Spleen (tissue), 11 donors: Measurements from ENCODE around the gene DLX5. TPM values are rescaled to one million over a fixed set of nuclear protein-coding genes. Genes with fewer than 3 reads are reported as not detected.
A peak's percentile ranks its signal among the peaks of the same experiment; 100 is the strongest.

ENCODE experiments used
- DNase-seq: peaks from one replicate; pipeline ENCODE4 v3.0.0-alpha.2; 2020
- H3K27ac ChIP-seq, 8 donors: fragments of 200-600 bp; sonication (generic) in 7 of 8; 1 replicate in 4 of 8; 2 replicates in 4 of 8; pipeline versions ENCODE4 v1.5.0 to v1.8.0; 2016 to 2021; ENCODE audit warnings: inconsistent platforms in 4 of 8, mild to moderate bottlenecking in 4 of 8, moderate library complexity in 1 of 8
- H3K27me3 ChIP-seq, 7 donors: fragments of 200-600 bp; sonication (generic) in 6 of 7; replicated peaks in 1 of 7; 1 replicate in 4 of 7; 2 replicates in 3 of 7; pipeline versions ENCODE4 v1.5.0 to v1.8.0; 2016 to 2021; ENCODE audit warnings: inconsistent platforms in 3 of 7, mild to moderate bottlenecking in 1 of 7
- H3K36me3 ChIP-seq, 6 donors: fragments of 200-600 bp; sonication (generic) in 5 of 6; 1 replicate in 4 of 6; 2 replicates in 2 of 6; pipeline versions ENCODE4 v1.5.0 to v1.8.0; 2016 to 2021; ENCODE audit warnings: inconsistent platforms in 2 of 6
- H3K4me1 ChIP-seq, 6 donors: fragments of 200-600 bp; sonication (generic) in 5 of 6; 1 replicate in 3 of 6; 2 replicates in 3 of 6; pipeline versions ENCODE4 v1.5.0 to v1.8.0; 2016 to 2021; ENCODE audit warnings: inconsistent platforms in 3 of 6
- H3K4me3 ChIP-seq, 8 donors: fragments of 200-600 bp; sonication (generic) in 7 of 8; 1 replicate in 4 of 8; 2 replicates in 4 of 8; pipeline versions ENCODE4 v1.5.0 to v1.8.0; 2016 to 2021; ENCODE audit warnings: inconsistent platforms in 4 of 8, mild to moderate bottlenecking in 4 of 8, moderate library complexity in 2 of 8
- H3K9me3 ChIP-seq, 8 donors: fragments of 200-600 bp; sonication (generic) in 7 of 8; 1 replicate in 4 of 8; 2 replicates in 4 of 8; pipeline versions ENCODE4 v1.5.0 to v1.8.0; 2016 to 2021; ENCODE audit warnings: inconsistent platforms in 4 of 8
- CTCF ChIP-seq, 11 experiments: fragments of 200-600 bp in 7 of 11; fragments of 450-650 bp in 4 of 11; sonication (generic) in 4 of 11; IDR thresholded peaks in 8 of 11; conservative IDR thresholded peaks in 3 of 11; 1 replicate in 7 of 11; 2 replicates in 4 of 11; pipeline versions ENCODE4 v1.4.0 to v1.8.0; 2016 to 2021; ENCODE audit warnings: antibody characterized with exemption in 11 of 11, inconsistent platforms in 4 of 11, mild to moderate bottlenecking in 1 of 11
- POLR2A ChIP-seq, 3 donors: fragments of 450-650 bp; IDR thresholded peaks; one replicate each; pipeline ENCODE4 v1.5.1; 2017; ENCODE audit warnings: antibody characterized with exemption in 3 of 3, mild to moderate bottlenecking in 1 of 3
- POLR2AphosphoS5 ChIP-seq, 3 donors: sonication (generic); formaldehyde crosslinking; IDR thresholded peaks; one replicate each; pipeline ENCODE4 v1.5.1; 2017; ENCODE audit warnings: antibody characterized with exemption in 3 of 3
- WGBS, 5 donors: extraction: QIAGEN DNeasy Blood & Tissue Kit in 3 of 5; methylation state at CpG; one replicate each; pipeline versions ENCODE4 v1.1.5 to v1.1.7; 2013 to 2018; 5-methylcytosine and 5-hydroxymethylcytosine counted together
- intact Hi-C: fragments of 100-400 bp; cut with DNase I; formaldehyde crosslinking; loops from one replicate; pipeline ENCODE4 v1.15.0; 2023; ENCODE audit warnings: low total_unique reads
- polyA plus RNA-seq, 3 donors: library from polyadenylated mRNA; stranded (reverse); fragments of 200-250 nt; gene quantifications; one replicate each; pipeline ENCODE4 v1.2.1, GENCODE V29; 2013
- total RNA-seq, 7 donors: library from RNA; depleted of rRNA in 3 of 7; stranded (reverse); fragments of >200 nt in 3 of 7; fragmentation: NEBNext Ultra II Directional in 4 of 7; extraction: Animal tissue kit (Norgen Biotek cat#: 25700) in 4 of 7; gene quantifications; one replicate each; pipeline versions ENCODE4 v1.1.0 to v1.2.1, GENCODE V29; 2016 to 2021
- donor health status: healthy with polysubstance abuse.
- donor health status: DM: no; HTN: no; CAD: no; lungs with moderate emphysema.
- donor health status: DM: no; HTN: no; CAD: no.
- donor health status: Bipolar disorder and iron deficiency.
- donor health status: healthy.
- donor health status: DM: no; HTN: no; CAD: no.
- donor health status: DM: yes; HTN: yes; CAD: no.

DLX5 gene
- total and polyA plus RNA-seq, 10 donors = 0.14 to 0.36 TPM; not detected in 8

GRCh38 chr7:97006816-97007582 lies 17.6 kb downstream of the DLX5 start:
- TF ChIP-seq POLR2A (IDR thresholded peaks at IDR 0.05) (no peak), POLR2AphosphoS5 (IDR thresholded peaks at IDR 0.05) (no peak), CTCF (IDR thresholded peaks at IDR 0.05 in 8 of 11, conservative IDR thresholded peaks at IDR 0.05 in 3 of 11) (no peak)
- Histone ChIP-seq H3K9me3 (peaks cover 0 to 6% (median 0%) of the 10 kb centered on the region in 8 donors), H3K36me3 (no peaks in the 10 kb centered on the region), H3K27me3 (peaks cover 12 to 100% (median 91%) of the 10 kb centered on the region in 7 donors), H3K4me3 (peak overlapping the region in 7 of 8 donors; percentile 25 to 67 (median 36)), H3K4me1 (peaks cover 13 to 43% (median 30%) of the 10 kb centered on the region in 6 donors), H3K27ac (no peak overlapping the region)
- no peak for DNase-seq
- intact Hi-C loops = no loop called here
- 6 to 13% (median 9%) methylated on average over 28 to 39 of the region's 39 CpGs for WGBS, 5 donors

GRCh38 chr7:97006055-97006815 lies 18.4 kb downstream of the DLX5 start:
- H3K36me3 ChIP-seq = no peaks in the 10 kb centered on the region
- H3K4me1 ChIP-seq = peaks cover 13 to 43% (median 30%) of the 10 kb centered on the region in 6 donors
- H3K27me3 ChIP-seq = peaks cover 7 to 100% (median 91%) of the 10 kb centered on the region in 7 donors
- WGBS, 5 donors = 0 to 2% (median 2%) methylated on average over 32 to 83 of the region's 83 CpGs
- H3K4me3 ChIP-seq = peak overlapping the region in 7 of 8 donors; percentile 25 to 67 (median 36)
- intact Hi-C loops = no loop called here
- DNase-seq = no peak
- TF ChIP-seq POLR2A (IDR thresholded peaks at IDR 0.05) = no peak
- TF ChIP-seq CTCF (IDR thresholded peaks at IDR 0.05 in 8 of 11, conservative IDR thresholded peaks at IDR 0.05 in 3 of 11) = no peak
- TF ChIP-seq POLR2AphosphoS5 (IDR thresholded peaks at IDR 0.05) = no peak
- no peak overlapping the region for H3K27ac ChIP-seq
- peaks cover 0 to 6% (median 0%) of the 10 kb centered on the region in 8 donors for H3K9me3 ChIP-seq

GRCh38 chr7:97005183-97006054 lies 19.2 kb downstream of the DLX5 start, which contains the start of gene DLX6:
DLX6 (plus strand) TSS chr7:97005553; CDS start chr7:97005978, 425 bp downstream.
- DNase-seq = no peak
- TF ChIP-seq POLR2A (IDR thresholded peaks at IDR 0.05) = no peak
- TF ChIP-seq POLR2AphosphoS5 (IDR thresholded peaks at IDR 0.05) = no peak
- TF ChIP-seq CTCF (IDR thresholded peaks at IDR 0.05 in 8 of 11, conservative IDR thresholded peaks at IDR 0.05 in 3 of 11) = no peak
- Histone ChIP-seq H3K4me3 (peak within 1 kb of the TSS in 7 of 8 donors; percentile 25 to 67 (median 36)), H3K27me3 (peaks cover 7 to 100% (median 91%) of the 10 kb centered on the region in 7 donors), H3K4me1 (peaks cover 13 to 43% (median 30%) of the 10 kb centered on the region in 6 donors), H3K9me3 (peaks cover 0 to 6% (median 0%) of the 10 kb centered on the region in 8 donors), H3K27ac (no peak within 1 kb of the TSS), H3K36me3 (no peaks in the 10 kb centered on the region)
- WGBS, 5 donors = 3 to 5% (median 3%) methylated on average over 35 to 44 of the region's 44 CpGs
- intact Hi-C loops = no loop called here
